Measurements from ENCODE around the gene CRBN. TPM values are rescaled to one million over a fixed set of nuclear protein-coding genes. Genes with fewer than 3 reads are reported as not detected.

CRBN gene
- total and polyA plus RNA-seq, 9 of the 15 experiments (the other 6 are each of a cell fraction or from before 2014, with no cell fraction given): 40.8 to 331 (median 57.4) TPM

DNA sequence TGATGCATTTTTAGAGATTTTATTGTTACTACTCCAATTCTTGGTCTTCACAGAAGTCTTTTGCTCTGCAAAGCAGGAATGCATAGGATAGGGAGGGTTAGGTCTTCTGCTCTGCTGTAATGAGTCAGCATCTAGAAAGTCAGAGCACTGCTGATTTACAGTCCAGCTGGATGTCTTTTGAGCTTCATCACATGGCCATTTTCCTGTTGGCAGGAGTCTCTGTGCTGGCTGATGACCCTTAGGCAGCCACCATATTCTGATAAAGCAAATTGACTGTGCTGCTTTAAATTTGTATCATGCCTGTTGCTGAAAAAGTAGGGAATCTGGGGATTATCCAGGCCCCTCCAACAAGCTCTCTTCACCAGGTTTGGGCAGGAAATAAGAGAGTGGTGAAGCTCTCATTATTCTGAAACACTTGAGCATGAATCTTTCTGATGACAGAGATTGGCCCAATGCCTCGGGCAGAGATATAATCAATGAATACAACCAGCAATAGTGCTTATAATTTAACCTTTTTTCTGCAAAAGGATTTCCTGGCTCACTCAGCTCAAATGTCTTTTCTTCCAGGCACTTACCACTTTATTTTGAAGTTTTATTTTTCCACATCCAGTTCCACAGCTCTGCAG is 9.7 kb upstream of the CRBN start (continued):
- TF ChIP-seq ZNF263 (CRISPR knock-in tag; IDR thresholded peaks at IDR 0.05; ENCODE audit: borderline replicate concordance): no peak
- no peak for TF ChIP-seq ZNF41 (CRISPR knock-in tag; conservative IDR thresholded peaks at IDR 0.05)
- TF ChIP-seq ZNF75A (CRISPR knock-in tag; IDR thresholded peaks at IDR 0.05): no peak
- TF ChIP-seq SMAD3 (CRISPR knock-in tag; conservative IDR thresholded peaks at IDR 0.05): no peak; the same call in 1 of the 2 replicates
- TF ChIP-seq, protein P1, sequence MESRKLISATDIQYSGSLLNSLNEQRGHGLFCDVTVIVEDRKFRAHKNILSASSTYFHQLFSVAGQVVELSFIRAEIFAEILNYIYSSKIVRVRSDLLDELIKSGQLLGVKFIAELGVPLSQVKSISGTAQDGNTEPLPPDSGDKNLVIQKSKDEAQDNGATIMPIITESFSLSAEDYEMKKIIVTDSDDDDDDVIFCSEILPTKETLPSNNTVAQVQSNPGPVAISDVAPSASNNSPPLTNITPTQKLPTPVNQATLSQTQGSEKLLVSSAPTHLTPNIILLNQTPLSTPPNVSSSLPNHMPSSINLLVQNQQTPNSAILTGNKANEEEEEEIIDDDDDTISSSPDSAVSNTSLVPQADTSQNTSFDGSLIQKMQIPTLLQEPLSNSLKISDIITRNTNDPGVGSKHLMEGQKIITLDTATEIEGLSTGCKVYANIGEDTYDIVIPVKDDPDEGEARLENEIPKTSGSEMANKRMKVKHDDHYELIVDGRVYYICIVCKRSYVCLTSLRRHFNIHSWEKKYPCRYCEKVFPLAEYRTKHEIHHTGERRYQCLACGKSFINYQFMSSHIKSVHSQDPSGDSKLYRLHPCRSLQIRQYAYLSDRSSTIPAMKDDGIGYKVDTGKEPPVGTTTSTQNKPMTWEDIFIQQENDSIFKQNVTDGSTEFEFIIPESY (CRISPR knock-in tag; IDR thresholded peaks at IDR 0.05): no peak
- TF ChIP-seq ZNF507 (tag; conservative IDR thresholded peaks at IDR 0.05): no peak
- TF ChIP-seq ZNF589 (CRISPR knock-in tag; IDR thresholded peaks at IDR 0.05; ENCODE audit: low read depth): peak; percentile 68; the same call in 1 of the 2 replicates
- TF ChIP-seq, protein P2, sequence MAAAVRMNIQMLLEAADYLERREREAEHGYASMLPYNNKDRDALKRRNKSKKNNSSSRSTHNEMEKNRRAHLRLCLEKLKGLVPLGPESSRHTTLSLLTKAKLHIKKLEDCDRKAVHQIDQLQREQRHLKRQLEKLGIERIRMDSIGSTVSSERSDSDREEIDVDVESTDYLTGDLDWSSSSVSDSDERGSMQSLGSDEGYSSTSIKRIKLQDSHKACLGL (CRISPR knock-in tag; IDR thresholded peaks at IDR 0.05; ENCODE audit: borderline replicate concordance, poor library complexity, severe bottlenecking): no peak
- TF ChIP-seq TCFL5 (CRISPR knock-in tag; conservative IDR thresholded peaks at IDR 0.05): no peak
- no peak for TF ChIP-seq ZSCAN32 (CRISPR knock-in tag; IDR thresholded peaks at IDR 0.05)
- no peak for TF ChIP-seq U2AF2 (optimal IDR thresholded peaks at IDR 0.05; ENCODE audit: low read depth, low read length)
- TF ChIP-seq, protein P3, sequence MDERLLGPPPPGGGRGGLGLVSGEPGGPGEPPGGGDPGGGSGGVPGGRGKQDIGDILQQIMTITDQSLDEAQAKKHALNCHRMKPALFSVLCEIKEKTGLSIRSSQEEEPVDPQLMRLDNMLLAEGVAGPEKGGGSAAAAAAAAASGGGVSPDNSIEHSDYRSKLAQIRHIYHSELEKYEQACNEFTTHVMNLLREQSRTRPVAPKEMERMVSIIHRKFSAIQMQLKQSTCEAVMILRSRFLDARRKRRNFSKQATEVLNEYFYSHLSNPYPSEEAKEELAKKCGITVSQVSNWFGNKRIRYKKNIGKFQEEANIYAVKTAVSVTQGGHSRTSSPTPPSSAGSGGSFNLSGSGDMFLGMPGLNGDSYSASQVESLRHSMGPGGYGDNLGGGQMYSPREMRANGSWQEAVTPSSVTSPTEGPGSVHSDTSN (CRISPR knock-in tag; IDR thresholded peaks at IDR 0.05; ENCODE audit: low read depth): no peak
- TF ChIP-seq, protein P3 (tag; conservative IDR thresholded peaks at IDR 0.05; ENCODE audit: low read depth): peak; percentile 97
- no peak for TF ChIP-seq CREB1 (IDR thresholded peaks at IDR 0.05)
- TF ChIP-seq CREB1 (CRISPR knock-in tag; IDR thresholded peaks at IDR 0.05): no peak
- no peak for TF ChIP-seq ELF4 (CRISPR knock-in tag; IDR thresholded peaks at IDR 0.05)
- no peak for TF ChIP-seq GATAD2B (IDR thresholded peaks at IDR 0.05; ENCODE audit: borderline replicate concordance)
- TF ChIP-seq, protein P4, sequence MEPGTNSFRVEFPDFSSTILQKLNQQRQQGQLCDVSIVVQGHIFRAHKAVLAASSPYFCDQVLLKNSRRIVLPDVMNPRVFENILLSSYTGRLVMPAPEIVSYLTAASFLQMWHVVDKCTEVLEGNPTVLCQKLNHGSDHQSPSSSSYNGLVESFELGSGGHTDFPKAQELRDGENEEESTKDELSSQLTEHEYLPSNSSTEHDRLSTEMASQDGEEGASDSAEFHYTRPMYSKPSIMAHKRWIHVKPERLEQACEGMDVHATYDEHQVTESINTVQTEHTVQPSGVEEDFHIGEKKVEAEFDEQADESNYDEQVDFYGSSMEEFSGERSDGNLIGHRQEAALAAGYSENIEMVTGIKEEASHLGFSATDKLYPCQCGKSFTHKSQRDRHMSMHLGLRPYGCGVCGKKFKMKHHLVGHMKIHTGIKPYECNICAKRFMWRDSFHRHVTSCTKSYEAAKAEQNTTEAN (CRISPR knock-in tag; IDR thresholded peaks at IDR 0.05): no peak
- no peak for TF ChIP-seq IRF2 (CRISPR knock-in tag; IDR thresholded peaks at IDR 0.05)
- TF ChIP-seq ZZZ3 (IDR thresholded peaks at IDR 0.05): no peak

All from K562 (cell line).